Ovary (tissue), 3 donors: ENCODE data around the gene ATP5ME.

ENCODE experiments used
- CTCF ChIP-seq, 3 donors: fragments of 450-650 bp in 2 of 3; fragments of 200-600 bp in 1 of 3; IDR thresholded peaks; one replicate each; pipeline versions ENCODE4 v1.5.1 to v1.8.0; 2016 to 2022; ENCODE audit warnings: antibody characterized with exemption in 3 of 3, mild to moderate bottlenecking in 1 of 3
- POLR2A ChIP-seq: fragments of 450-650 bp; IDR thresholded peaks from one replicate; pipeline ENCODE4 v1.6.1; 2017; ENCODE audit warnings: antibody characterized with exemption, mild to moderate bottlenecking, moderate library complexity
- donor health status: DM: no; HTN: no; CAD: no.

- TF ChIP-seq CTCF (IDR thresholded peaks at IDR 0.05) (no peak), POLR2A (no peak)
Measured at GRCh38 chr4:708631-708933, 34.5 kb upstream of the ATP5ME start.
